Liver (tissue), 3 donors: Measurements from ENCODE around the gene CFAP100.

Experiments
- GABPA ChIP-seq, 2 donors: IDR thresholded peaks in 1 of 2; conservative IDR thresholded peaks in 1 of 2; 2 replicates each; pipeline ENCODE4 v1.6.1; 2016; ENCODE audit warnings: antibody characterized with exemption in 2 of 2, mild to moderate bottlenecking in 1 of 2, moderate library complexity in 1 of 2
- JUND ChIP-seq, 2 donors: IDR thresholded peaks; 2 replicates each; pipeline ENCODE4 v1.6.1; 2016; ENCODE audit warnings: antibody characterized with exemption in 2 of 2
- RAD21 ChIP-seq, 2 donors: IDR thresholded peaks; 2 replicates each; pipeline ENCODE4 v1.6.1; 2016; ENCODE audit warnings: antibody characterized with exemption in 2 of 2, mild to moderate bottlenecking in 2 of 2
- RXRA ChIP-seq, 2 donors: IDR thresholded peaks; 2 replicates each; pipeline ENCODE4 v1.6.1; 2017 to 2018; ENCODE audit warnings: antibody characterized with exemption in 2 of 2, mild to moderate bottlenecking in 1 of 2
- TAF1 ChIP-seq: conservative IDR thresholded peaks from 2 replicates; pipeline ENCODE4 v1.6.1; 2016; ENCODE audit warnings: antibody characterized with exemption, mild to moderate bottlenecking
- YY1 ChIP-seq: IDR thresholded peaks from 2 replicates; pipeline ENCODE4 v1.6.1; 2016; ENCODE audit warnings: antibody characterized with exemption, mild to moderate bottlenecking
- TF ChIP-seq, protein P1 (sequence below): fragments of 150-350 bp; IDR thresholded peaks from 2 replicates; pipeline ENCODE4 v1.5.1; 2017; ENCODE audit warnings: improper control_type of control experiment, low read depth, low read length; ENCODE audit not compliant: missing input control
- TF ChIP-seq, protein P2 (sequence below): IDR thresholded peaks from 2 replicates; pipeline ENCODE4 v1.6.1; 2016; ENCODE audit warnings: antibody characterized with exemption
- TF ChIP-seq, protein P3 (sequence below): IDR thresholded peaks from 2 replicates; pipeline ENCODE4 v1.6.1; 2016; ENCODE audit warnings: antibody characterized with exemption
- TF ChIP-seq, protein P4 (sequence below): IDR thresholded peaks from 2 replicates; pipeline ENCODE4 v1.6.1; 2016; ENCODE audit warnings: antibody characterized with exemption, mild to moderate bottlenecking
- TF ChIP-seq, protein P5 (sequence below): IDR thresholded peaks from 2 replicates; pipeline ENCODE4 v1.6.1; 2016; ENCODE audit warnings: antibody characterized with exemption
- donor health status: healthy.
- donor health status: healthy.

DNA sequence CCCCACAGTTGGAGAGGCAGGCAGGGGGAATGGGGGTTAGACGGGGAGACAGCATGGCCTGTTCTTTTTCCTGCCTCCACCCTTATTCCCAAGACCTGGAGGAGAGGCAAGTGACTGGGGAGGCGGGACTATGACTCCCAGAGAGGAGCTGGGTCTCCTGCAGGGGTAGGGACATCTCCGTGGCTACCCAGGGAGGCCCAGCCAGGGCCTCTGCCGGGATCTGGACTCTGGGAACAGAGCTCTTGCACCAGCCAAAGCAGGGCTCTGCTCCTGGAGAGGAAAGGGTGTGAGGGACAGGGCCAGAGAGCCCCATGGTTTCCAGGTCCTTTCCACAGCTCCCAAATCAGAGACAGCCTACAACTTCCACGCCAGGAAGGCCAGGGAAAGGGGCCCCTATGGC is 22.8 kb downstream of the CFAP100 start:
- no peak for TF ChIP-seq YY1
- TF ChIP-seq, protein P1, sequence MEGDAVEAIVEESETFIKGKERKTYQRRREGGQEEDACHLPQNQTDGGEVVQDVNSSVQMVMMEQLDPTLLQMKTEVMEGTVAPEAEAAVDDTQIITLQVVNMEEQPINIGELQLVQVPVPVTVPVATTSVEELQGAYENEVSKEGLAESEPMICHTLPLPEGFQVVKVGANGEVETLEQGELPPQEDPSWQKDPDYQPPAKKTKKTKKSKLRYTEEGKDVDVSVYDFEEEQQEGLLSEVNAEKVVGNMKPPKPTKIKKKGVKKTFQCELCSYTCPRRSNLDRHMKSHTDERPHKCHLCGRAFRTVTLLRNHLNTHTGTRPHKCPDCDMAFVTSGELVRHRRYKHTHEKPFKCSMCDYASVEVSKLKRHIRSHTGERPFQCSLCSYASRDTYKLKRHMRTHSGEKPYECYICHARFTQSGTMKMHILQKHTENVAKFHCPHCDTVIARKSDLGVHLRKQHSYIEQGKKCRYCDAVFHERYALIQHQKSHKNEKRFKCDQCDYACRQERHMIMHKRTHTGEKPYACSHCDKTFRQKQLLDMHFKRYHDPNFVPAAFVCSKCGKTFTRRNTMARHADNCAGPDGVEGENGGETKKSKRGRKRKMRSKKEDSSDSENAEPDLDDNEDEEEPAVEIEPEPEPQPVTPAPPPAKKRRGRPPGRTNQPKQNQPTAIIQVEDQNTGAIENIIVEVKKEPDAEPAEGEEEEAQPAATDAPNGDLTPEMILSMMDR, result no peak
- TF ChIP-seq, protein P2, sequence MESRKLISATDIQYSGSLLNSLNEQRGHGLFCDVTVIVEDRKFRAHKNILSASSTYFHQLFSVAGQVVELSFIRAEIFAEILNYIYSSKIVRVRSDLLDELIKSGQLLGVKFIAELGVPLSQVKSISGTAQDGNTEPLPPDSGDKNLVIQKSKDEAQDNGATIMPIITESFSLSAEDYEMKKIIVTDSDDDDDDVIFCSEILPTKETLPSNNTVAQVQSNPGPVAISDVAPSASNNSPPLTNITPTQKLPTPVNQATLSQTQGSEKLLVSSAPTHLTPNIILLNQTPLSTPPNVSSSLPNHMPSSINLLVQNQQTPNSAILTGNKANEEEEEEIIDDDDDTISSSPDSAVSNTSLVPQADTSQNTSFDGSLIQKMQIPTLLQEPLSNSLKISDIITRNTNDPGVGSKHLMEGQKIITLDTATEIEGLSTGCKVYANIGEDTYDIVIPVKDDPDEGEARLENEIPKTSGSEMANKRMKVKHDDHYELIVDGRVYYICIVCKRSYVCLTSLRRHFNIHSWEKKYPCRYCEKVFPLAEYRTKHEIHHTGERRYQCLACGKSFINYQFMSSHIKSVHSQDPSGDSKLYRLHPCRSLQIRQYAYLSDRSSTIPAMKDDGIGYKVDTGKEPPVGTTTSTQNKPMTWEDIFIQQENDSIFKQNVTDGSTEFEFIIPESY, result no peak
- no peak for TF ChIP-seq RAD21 (IDR thresholded peaks at IDR 0.05)
- TF ChIP-seq, protein P3, sequence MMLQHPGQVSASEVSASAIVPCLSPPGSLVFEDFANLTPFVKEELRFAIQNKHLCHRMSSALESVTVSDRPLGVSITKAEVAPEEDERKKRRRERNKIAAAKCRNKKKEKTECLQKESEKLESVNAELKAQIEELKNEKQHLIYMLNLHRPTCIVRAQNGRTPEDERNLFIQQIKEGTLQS, result no peak
- TF ChIP-seq RXRA (IDR thresholded peaks at IDR 0.05), result no peak
- no peak for TF ChIP-seq JUND (IDR thresholded peaks at IDR 0.05)
- TF ChIP-seq TAF1, result no peak
- TF ChIP-seq, protein P4, sequence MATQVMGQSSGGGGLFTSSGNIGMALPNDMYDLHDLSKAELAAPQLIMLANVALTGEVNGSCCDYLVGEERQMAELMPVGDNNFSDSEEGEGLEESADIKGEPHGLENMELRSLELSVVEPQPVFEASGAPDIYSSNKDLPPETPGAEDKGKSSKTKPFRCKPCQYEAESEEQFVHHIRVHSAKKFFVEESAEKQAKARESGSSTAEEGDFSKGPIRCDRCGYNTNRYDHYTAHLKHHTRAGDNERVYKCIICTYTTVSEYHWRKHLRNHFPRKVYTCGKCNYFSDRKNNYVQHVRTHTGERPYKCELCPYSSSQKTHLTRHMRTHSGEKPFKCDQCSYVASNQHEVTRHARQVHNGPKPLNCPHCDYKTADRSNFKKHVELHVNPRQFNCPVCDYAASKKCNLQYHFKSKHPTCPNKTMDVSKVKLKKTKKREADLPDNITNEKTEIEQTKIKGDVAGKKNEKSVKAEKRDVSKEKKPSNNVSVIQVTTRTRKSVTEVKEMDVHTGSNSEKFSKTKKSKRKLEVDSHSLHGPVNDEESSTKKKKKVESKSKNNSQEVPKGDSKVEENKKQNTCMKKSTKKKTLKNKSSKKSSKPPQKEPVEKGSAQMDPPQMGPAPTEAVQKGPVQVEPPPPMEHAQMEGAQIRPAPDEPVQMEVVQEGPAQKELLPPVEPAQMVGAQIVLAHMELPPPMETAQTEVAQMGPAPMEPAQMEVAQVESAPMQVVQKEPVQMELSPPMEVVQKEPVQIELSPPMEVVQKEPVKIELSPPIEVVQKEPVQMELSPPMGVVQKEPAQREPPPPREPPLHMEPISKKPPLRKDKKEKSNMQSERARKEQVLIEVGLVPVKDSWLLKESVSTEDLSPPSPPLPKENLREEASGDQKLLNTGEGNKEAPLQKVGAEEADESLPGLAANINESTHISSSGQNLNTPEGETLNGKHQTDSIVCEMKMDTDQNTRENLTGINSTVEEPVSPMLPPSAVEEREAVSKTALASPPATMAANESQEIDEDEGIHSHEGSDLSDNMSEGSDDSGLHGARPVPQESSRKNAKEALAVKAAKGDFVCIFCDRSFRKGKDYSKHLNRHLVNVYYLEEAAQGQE, result no peak
- no peak for TF ChIP-seq GABPA (IDR thresholded peaks at IDR 0.05 in 1 of 2, conservative IDR thresholded peaks at IDR 0.05 in 1 of 2)
- TF ChIP-seq, protein P5, sequence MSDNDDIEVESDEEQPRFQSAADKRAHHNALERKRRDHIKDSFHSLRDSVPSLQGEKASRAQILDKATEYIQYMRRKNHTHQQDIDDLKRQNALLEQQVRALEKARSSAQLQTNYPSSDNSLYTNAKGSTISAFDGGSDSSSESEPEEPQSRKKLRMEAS, result no peak
